GM12865 (cell line): ENCODE results near the gene STK32B.

Experiments used
- DNase-seq: peaks from one replicate; pipeline ENCODE4 v3.0.0; 2010; ENCODE audit warnings: low read depth
- H3K4me3 ChIP-seq: 2 replicates; pipeline ENCODE4 v1.5.1; 2011; ENCODE audit warnings: mild to moderate bottlenecking, low read depth, low read length, control low read depth
- TF ChIP-seq, protein P1 (sequence below): IDR thresholded peaks from 2 replicates; pipeline ENCODE4 v1.5.1; 2011; ENCODE audit warnings: low read length, control low read depth, low read depth, inconsistent platforms; ENCODE audit not compliant: insufficient read depth; ENCODE audit errors: missing control alignments

STK32B gene

DNA sequence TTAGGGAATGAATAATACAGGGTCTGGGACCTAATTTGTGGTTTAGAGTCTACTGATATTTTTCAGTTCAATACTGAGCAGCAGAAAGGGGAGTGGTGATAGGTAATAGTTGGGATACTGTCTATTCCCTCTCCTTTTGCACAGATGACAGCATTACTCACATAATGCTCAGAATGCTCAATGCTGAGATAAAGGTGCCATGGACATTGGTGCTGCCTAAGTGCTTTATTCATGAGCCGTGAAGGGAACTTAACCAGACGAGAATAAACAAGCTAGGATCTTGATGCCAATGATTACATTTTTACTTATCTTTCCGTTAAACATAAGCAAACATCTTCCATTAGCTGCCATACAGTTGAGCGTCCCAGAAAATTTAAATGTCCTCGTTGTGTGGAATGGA is 75.6 kb downstream of the STK32B start:
- no peak for DNase-seq
- TF ChIP-seq, protein P1, sequence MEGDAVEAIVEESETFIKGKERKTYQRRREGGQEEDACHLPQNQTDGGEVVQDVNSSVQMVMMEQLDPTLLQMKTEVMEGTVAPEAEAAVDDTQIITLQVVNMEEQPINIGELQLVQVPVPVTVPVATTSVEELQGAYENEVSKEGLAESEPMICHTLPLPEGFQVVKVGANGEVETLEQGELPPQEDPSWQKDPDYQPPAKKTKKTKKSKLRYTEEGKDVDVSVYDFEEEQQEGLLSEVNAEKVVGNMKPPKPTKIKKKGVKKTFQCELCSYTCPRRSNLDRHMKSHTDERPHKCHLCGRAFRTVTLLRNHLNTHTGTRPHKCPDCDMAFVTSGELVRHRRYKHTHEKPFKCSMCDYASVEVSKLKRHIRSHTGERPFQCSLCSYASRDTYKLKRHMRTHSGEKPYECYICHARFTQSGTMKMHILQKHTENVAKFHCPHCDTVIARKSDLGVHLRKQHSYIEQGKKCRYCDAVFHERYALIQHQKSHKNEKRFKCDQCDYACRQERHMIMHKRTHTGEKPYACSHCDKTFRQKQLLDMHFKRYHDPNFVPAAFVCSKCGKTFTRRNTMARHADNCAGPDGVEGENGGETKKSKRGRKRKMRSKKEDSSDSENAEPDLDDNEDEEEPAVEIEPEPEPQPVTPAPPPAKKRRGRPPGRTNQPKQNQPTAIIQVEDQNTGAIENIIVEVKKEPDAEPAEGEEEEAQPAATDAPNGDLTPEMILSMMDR, result no peak
- no peak overlapping the region for H3K4me3 ChIP-seq

DNA sequence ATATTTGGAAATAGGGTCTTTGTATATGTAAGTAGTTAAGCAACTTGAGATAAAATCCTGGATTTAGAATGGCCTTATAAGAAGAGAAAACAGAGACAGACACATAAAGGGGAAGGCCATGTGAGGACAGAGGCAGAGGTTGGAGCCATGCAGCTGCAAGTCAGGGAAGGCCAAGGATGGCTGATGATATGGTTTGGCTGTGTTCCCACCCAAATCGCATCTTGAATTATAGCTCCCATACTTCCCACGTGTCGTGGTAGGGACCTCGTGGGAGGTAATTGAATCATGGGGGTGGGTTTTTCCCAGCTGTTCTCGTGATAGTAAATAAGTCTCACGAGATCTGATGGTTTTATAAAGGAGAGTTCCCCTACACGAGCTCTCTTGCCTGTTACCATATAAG is 76.3 kb downstream of the STK32B start:
- no peak for DNase-seq

DNA sequence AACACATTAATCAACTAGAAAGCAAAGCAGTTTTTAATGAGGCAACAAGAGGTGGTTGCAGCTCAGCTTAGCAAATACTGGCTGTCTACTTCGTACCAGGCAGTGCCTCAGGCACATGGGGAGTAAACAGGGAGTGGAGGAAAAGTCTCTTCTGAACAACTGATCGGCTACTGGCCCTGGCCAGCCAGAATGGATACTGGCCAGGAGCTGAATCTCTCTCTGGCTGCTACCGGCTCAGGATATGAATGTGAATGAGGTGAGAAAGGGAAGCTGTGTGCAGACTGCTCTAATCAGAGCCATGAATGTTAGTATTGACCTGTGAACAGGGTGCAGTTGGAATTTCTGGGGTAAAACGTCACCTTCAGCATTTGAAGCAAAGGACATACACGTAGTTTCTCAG is 77.3 kb downstream of the STK32B start:
- DNase-seq, result no peak
- TF ChIP-seq, protein P1, result no peak
- no peak overlapping the region for H3K4me3 ChIP-seq

More for the DNA sequence above, 76.3 kb downstream of the STK32B start:
- TF ChIP-seq, protein P1, result no peak
- no peak overlapping the region for H3K4me3 ChIP-seq

DNA sequence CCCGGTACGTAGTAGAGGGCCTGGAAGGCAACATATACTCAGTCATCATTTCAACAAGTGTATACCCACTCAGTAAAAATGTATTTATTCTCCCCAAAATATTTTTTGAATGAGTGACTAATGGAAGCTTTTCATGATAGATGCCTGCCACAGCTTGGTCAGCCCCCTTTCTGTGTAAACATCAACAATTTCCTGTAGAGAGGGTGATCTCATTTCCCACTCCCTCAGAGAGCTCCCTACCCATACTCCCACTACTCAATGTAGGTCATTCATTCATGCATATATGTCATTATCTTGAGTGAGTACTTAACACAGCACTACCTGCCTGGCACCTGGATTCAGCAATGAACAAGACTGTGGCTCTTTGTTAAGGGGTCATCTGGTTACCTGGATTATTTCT is 81.9 kb downstream of the STK32B start:
- no peak for DNase-seq
- no peak overlapping the region for H3K4me3 ChIP-seq
- TF ChIP-seq, protein P1, result no peak

DNA sequence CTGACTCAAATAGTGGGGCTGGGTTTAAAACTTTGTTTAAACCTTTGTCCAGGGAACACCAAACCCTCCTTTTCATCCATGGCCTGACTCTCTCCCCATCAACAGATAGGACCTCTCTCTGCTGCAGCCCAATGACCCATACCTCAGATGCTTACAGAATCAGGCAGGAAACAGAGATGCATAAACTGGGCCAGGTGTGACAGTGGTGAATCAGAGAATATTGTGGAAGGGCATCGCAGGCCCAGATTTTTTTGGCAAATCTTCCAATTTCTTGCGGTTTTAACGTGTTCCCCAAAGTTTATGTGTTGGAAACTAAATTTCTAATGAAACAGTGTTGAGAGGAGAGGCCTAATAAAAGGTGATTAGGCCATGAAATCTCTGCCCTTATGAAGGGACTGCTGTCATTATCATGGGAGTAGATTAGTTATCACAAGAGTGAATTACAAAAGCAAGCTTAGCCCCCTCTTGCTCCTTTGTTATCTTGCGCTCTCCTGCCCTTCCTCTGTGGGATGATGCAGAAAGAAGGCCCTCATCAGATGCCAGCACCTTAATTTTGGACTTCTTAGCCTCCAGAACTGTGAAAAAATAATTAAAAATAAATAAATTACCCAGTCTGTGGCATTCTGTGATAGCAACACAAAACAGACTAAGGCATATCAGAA is 82.8 kb downstream of the STK32B start:
- DNase-seq, result no peak
- TF ChIP-seq, protein P1, result no peak
- no peak overlapping the region for H3K4me3 ChIP-seq

DNA sequence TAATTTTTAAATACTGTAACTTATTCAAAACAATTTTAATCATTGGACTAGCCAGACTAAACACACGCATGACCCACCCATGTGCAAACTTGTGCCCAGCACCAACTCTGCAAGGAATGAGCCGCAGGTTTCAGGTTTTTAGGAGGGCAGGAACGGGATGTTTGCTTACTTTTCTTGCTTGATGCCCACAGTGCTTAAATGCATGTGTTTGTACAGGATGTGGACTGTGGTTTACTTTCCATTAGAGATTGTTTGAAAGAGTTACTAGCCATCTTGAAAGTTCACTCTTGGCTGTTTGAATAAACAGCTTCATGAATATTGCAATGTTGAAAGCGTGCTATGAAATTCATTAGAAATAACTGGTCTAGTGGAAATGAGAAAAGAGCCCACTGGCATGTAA is 83.3 kb downstream of the STK32B start:
- TF ChIP-seq, protein P1, result no peak
- H3K4me3 ChIP-seq, result no peak overlapping the region
- no peak for DNase-seq

DNA sequence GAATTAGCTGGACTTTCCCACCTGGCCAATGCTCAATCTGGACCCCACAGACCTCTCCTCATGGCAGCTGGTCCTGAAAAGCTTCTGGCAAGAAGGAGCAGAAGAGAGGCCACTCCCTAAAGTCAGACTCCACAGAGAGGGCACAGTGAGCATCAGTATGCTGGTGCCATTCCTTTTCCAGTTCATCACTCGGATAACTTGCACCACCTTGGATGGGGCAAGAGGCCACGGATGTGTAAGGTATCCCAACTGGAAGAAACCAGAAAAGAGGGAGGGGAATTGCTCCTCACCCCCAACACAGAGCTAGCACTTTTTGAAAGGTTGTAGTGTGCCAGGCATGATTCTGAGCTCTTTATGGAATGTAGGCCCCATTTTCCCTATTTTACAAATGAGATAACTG is 85.9 kb downstream of the STK32B start:
- H3K4me3 ChIP-seq, result no peak overlapping the region
- TF ChIP-seq, protein P1, result no peak
- no peak for DNase-seq
